Pancreas (tissue), 10 donors: ENCODE data around the gene SLC16A3. TPM values are rescaled to one million over a fixed set of nuclear protein-coding genes. Genes with fewer than 3 reads are reported as not detected.

Source experiments
- ATAC-seq, 4 donors: fragments of 200-7000 bp; cut with Tn5 transposase; one replicate each; pipeline versions ENCODE4 v1.8.0 to v1.9.1; 2020; ENCODE audit warnings: mild to moderate bottlenecking in 4 of 4, moderate library complexity in 4 of 4
- DNase-seq, 6 donors: peaks; one replicate each; pipeline ENCODE4 v3.0.0-alpha.2; 2020
- FAIRE-seq: peaks from 2 replicates; lab custom pipeline; 2012; peaks lifted over from hg19 to GRCh38; lab: Jason Lieb, UNC
- H3K27ac ChIP-seq, 4 donors: fragments of 200-600 bp; sonication (generic); 1 replicate in 3 of 4; 2 replicates in 1 of 4; pipeline versions ENCODE4 v1.5.0 to v1.8.0; 2020
- H3K27me3 ChIP-seq, 4 donors: fragments of 200-600 bp; one replicate each; pipeline ENCODE4 v1.8.0; 2021
- H3K36me3 ChIP-seq, 3 donors: fragments of 200-600 bp; sonication (generic) in 1 of 3; one replicate each; pipeline versions ENCODE4 v1.5.0 to v1.8.0; 2020 to 2021
- H3K4me1 ChIP-seq, 3 donors: fragments of 200-600 bp; one replicate each; pipeline ENCODE4 v1.8.0; 2021
- H3K4me3 ChIP-seq, 4 donors: fragments of 200-600 bp; sonication (generic) in 2 of 4; one replicate each; pipeline versions ENCODE4 v1.5.0 to v1.8.0; 2020 to 2021
- H3K9me3 ChIP-seq, 4 donors: fragments of 200-600 bp; one replicate each; pipeline ENCODE4 v1.8.0; 2021
- WGBS, 2 donors: extraction: QIAGEN DNeasy Blood & Tissue Kit; methylation state at CpG; one replicate each; pipeline ENCODE4 v1.1.7; 2013; 5-methylcytosine and 5-hydroxymethylcytosine counted together
- intact Hi-C, 3 donors: fragments of 100-400 bp; cut with DNase I; formaldehyde crosslinking; loops; one replicate each; pipeline versions ENCODE4 v1.11.1 to v1.14.2; 2022
- polyA plus RNA-seq, 2 donors: library from polyadenylated mRNA; stranded (reverse); fragments of 200-250 nt; gene quantifications; one replicate each; pipeline ENCODE4 v1.2.3, GENCODE V29; 2013
- total RNA-seq, 6 donors: library from RNA; stranded (reverse); fragmentation: NEBNext Ultra II Directional in 4 of 6; extraction: Animal tissue kit (Norgen Biotek cat#: 25700) in 4 of 6; gene quantifications; one replicate each; pipeline versions ENCODE4 v1.2.1 to v1.2.4, GENCODE V29; 2021 to 2023
- TF ChIP-seq, protein P1 (sequence below), 4 donors: fragments of 200-600 bp; sonication (generic) in 3 of 4; IDR thresholded peaks; one replicate each; pipeline versions ENCODE4 v1.5.0 to v1.8.0; 2021; ENCODE audit warnings: antibody characterized with exemption in 4 of 4
- donor health status: healthy with polysubstance abuse.
- donor health status: DM: no; HTN: no; CAD: no; lungs with moderate emphysema.
- donor health status: DM: no; HTN: no; CAD: no.
- donor health status: control.
- donor health status: control.
- donor health status: Bipolar disorder and iron deficiency.
- donor health status: DM: yes; HTN: yes; CAD: no.
- donor health status: DM: no; HTN: no; CAD: no.
- donor health status: DM: no; HTN: no; CAD: no.
- donor health status: DM: yes; HTN: yes; CAD: no.

The SLC16A3 gene
- total and polyA plus RNA-seq, 8 donors = 1.2 to 22.8 (median 3.7) TPM

DNA sequence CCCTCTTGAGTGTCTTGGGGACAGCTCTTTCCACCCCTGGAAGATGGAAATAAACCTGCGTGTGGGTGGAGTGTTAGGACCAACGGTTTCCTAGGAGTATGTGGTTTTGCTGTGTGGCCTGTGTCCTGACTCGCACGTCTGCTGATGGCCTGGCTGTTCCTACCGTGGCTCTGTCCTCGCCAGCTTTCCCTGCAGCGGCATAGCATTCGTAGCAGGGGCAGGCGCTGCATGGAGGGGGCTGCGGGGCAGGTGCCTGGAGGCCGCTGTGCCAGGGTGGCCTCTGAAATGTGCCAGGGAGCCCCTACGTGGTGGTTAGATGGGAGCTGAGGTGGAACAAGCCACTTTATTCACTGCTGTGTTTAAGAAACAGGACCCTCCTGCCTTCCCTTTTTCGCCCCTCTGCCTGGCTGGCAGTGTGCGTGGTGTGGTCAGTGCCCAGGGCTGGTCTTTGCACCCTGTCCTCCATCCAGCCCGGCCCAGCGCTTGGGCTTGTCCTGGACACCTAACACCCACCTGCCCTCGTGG lies 10.6 kb downstream of the SLC16A3 start:
- no peak for ATAC-seq
- Histone ChIP-seq H3K27ac (no peak overlapping the region), H3K4me3 (no peak overlapping the region), H3K4me1 (peaks cover 13 to 31% (median 30%) of the 10 kb centered on the region in 3 donors), H3K36me3 (peaks cover 0 to 18% (median 17%) of the 10 kb centered on the region in 3 donors), H3K9me3 (no peaks in the 10 kb centered on the region), H3K27me3 (no peaks in the 10 kb centered on the region)
- DNase-seq = peak in 3 of 6 donors; percentile 19 to 74 (median 49)
- no peak for FAIRE-seq
- TF ChIP-seq, protein P1, sequence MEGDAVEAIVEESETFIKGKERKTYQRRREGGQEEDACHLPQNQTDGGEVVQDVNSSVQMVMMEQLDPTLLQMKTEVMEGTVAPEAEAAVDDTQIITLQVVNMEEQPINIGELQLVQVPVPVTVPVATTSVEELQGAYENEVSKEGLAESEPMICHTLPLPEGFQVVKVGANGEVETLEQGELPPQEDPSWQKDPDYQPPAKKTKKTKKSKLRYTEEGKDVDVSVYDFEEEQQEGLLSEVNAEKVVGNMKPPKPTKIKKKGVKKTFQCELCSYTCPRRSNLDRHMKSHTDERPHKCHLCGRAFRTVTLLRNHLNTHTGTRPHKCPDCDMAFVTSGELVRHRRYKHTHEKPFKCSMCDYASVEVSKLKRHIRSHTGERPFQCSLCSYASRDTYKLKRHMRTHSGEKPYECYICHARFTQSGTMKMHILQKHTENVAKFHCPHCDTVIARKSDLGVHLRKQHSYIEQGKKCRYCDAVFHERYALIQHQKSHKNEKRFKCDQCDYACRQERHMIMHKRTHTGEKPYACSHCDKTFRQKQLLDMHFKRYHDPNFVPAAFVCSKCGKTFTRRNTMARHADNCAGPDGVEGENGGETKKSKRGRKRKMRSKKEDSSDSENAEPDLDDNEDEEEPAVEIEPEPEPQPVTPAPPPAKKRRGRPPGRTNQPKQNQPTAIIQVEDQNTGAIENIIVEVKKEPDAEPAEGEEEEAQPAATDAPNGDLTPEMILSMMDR (IDR thresholded peaks at IDR 0.05) = no peak
- WGBS, 2 donors = 85 to 88% methylated on average over 17 of the region's 17 CpGs
- intact Hi-C loops = loop anchor here in 2 of 3 donors (5.0 to 10.0 kb wide), 2 partner anchors 83 to 85 kb away; no protein-coding TSS in a partner anchor

- Histone ChIP-seq H3K9me3 (no peaks in the 10 kb centered on the region), H3K27ac (no peak overlapping the region), H3K27me3 (no peaks in the 10 kb centered on the region), H3K4me1 (peaks cover 13 to 31% (median 30%) of the 10 kb centered on the region in 3 donors), H3K36me3 (peaks cover 0 to 23% (median 21%) of the 10 kb centered on the region in 3 donors), H3K4me3 (no peak overlapping the region)
- no peak for FAIRE-seq
- no peak for ATAC-seq
- intact Hi-C loops = loop anchor here in 2 of 3 donors (5.0 to 10.0 kb wide), 2 partner anchors 82 to 85 kb away; no protein-coding TSS in a partner anchor
- TF ChIP-seq, protein P1 (IDR thresholded peaks at IDR 0.05) = no peak
- WGBS, 2 donors = 74 to 80% methylated on average over 20 to 22 of the region's 22 CpGs
- peak in 3 of 6 donors; percentile 23 to 64 (median 38) for DNase-seq
Measured at GRCh38 chr17:82239926-82240505, 11.2 kb downstream of the SLC16A3 start.

DNA sequence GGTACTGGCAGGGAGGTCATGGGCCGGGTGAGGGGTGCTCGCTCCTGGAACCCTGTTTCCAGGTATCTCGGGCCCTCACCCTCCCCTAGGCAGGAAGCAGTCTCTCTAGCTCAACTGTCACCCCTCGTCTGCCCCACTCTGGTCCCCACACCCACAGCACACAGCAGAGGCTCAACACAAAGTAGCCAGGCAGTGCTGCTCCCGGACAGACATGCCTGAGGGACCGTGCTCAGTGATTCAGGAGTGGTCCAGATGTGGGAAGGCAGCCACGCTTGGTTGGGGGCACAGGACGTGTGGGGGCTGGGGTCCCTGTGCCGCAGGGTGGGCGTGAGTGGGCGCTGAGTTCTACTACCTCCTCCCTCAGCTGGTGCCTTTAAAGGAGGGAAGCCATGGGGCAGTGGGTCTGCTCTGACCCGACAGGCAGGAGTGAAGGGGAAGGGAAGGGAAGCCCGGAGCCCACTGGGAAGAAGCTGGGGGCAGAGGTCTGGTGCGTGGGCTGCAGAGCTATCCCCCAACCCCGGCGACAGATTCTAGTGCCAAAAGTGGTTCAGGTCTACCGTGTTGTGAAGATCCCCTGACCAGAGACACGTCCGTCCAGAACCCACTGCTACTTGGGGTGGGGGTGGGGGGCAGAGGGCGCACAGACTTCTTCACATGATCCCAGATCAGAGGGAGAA lies 11.8 kb downstream of the SLC16A3 start:
- H3K4me3 ChIP-seq = no peak overlapping the region
- peaks cover 13 to 31% (median 30%) of the 10 kb centered on the region in 3 donors for H3K4me1 ChIP-seq
- 78 to 84% methylated on average over 17 to 20 of the region's 20 CpGs for WGBS, 2 donors
- FAIRE-seq = no peak
- H3K27me3 ChIP-seq = no peaks in the 10 kb centered on the region
- H3K36me3 ChIP-seq = peaks cover 0 to 30% (median 27%) of the 10 kb centered on the region in 3 donors
- H3K27ac ChIP-seq = peak overlapping the region in 2 of 4 donors; percentile 58 to 60
- H3K9me3 ChIP-seq = no peaks in the 10 kb centered on the region
- TF ChIP-seq, protein P1 (IDR thresholded peaks at IDR 0.05) = no peak
- no peak for ATAC-seq
- DNase-seq = peak in 2 of 6 donors; percentile 39 to 66
- intact Hi-C loops = no loop called here

DNA sequence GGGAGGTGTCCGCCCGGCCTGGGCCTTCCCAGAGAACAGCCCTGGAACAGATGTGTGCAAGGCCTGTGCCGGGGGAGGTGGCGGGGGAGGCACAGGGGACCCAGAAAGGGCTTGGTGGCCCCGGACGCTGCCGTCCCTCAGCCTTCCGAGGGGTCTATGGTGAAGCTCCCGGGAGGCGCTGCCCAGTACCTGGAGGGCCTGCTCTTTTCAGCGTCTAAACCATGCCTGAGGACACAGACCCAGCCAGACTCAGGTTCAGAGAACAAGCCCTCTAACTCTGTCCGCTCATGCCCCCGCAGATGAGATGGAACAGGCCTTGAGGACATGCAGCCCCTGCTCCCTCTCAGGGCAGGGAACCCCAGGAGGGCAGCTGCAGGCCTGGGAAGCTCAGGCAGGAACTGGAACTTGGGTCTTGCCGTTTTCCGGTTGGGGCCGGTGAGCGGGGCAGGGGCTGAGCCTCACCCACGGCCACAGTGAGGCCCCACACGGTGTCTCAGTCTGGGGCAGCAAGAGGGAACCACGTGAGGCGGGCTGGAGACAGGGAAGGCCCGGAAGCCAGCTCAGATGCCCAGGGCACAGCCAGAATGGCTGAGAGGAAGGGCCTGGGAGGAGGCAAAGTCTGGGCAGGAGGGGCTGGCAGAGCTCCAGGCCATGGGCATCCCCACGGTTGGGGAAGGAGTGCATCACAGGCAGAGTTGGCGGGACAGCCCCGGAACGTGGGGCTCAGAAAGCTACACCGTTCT lies 12.5 kb downstream of the SLC16A3 start:
- Histone ChIP-seq H3K36me3 (peaks cover 4 to 37% (median 34%) of the 10 kb centered on the region in 3 donors), H3K9me3 (no peaks in the 10 kb centered on the region), H3K4me1 (peaks cover 8 to 26% (median 23%) of the 10 kb centered on the region in 3 donors), H3K4me3 (no peak overlapping the region), H3K27me3 (no peaks in the 10 kb centered on the region), H3K27ac (peak overlapping the region; percentile 31 to 62 (median 59))
- FAIRE-seq (no peak), ATAC-seq (peak; percentile 4 to 50 (median 31)), DNase-seq (peak in 5 of 6 donors; percentile 41 to 86 (median 74))
- TF ChIP-seq, protein P1 (IDR thresholded peaks at IDR 0.05) = no peak
- intact Hi-C loops = no loop called here
- WGBS, 2 donors = 65 to 72% methylated on average over 26 to 27 of the region's 27 CpGs
